PC-9 (cell line): ENCODE results near the gene PWP2.
"Not testable (repeated sequence)": the region's sequence is repeated elsewhere in the genome, so short reads cannot be mapped to it uniquely, and the experiment has no call there.

Source experiments
- EZH2 ChIP-seq: fragments of 200-600 bp; sonication (generic); IDR thresholded peaks from 2 replicates; pipeline ENCODE4 v1.8.0; 2017; ENCODE audit warnings: antibody characterized with exemption, low read depth
- TF ChIP-seq, protein P1 (sequence below): fragments of 200-600 bp; sonication (generic); conservative IDR thresholded peaks from 2 replicates; pipeline ENCODE4 v1.6.1; 2017; ENCODE audit warnings: mixed run types, antibody characterized with exemption, mild to moderate bottlenecking, moderate library complexity

DNA sequence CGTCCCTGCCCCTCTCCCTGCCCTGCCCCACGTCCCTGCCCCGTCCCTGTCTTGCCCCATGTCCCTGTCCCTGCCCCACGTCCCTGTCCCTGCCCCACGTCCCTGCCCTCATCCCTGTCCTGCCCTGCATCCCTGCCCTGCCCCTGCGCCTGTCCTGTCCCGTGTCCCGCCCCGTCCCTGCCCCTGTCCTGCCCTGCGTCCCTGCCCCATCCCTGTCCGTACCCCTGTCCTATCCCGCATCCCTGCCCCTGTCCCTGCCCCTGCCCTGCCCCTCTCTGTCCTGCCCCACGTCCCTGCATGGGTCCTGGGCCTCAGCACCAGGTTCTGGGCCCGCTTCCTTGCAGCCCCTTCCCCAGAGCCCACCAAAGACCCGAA, 53.1 kb downstream of the PWP2 start:
- TF ChIP-seq, protein P1, sequence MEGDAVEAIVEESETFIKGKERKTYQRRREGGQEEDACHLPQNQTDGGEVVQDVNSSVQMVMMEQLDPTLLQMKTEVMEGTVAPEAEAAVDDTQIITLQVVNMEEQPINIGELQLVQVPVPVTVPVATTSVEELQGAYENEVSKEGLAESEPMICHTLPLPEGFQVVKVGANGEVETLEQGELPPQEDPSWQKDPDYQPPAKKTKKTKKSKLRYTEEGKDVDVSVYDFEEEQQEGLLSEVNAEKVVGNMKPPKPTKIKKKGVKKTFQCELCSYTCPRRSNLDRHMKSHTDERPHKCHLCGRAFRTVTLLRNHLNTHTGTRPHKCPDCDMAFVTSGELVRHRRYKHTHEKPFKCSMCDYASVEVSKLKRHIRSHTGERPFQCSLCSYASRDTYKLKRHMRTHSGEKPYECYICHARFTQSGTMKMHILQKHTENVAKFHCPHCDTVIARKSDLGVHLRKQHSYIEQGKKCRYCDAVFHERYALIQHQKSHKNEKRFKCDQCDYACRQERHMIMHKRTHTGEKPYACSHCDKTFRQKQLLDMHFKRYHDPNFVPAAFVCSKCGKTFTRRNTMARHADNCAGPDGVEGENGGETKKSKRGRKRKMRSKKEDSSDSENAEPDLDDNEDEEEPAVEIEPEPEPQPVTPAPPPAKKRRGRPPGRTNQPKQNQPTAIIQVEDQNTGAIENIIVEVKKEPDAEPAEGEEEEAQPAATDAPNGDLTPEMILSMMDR, result not testable (repeated sequence)
- TF ChIP-seq EZH2, result not testable (repeated sequence)
